ENCODE measurements around the gene ODAD4.

DNA sequence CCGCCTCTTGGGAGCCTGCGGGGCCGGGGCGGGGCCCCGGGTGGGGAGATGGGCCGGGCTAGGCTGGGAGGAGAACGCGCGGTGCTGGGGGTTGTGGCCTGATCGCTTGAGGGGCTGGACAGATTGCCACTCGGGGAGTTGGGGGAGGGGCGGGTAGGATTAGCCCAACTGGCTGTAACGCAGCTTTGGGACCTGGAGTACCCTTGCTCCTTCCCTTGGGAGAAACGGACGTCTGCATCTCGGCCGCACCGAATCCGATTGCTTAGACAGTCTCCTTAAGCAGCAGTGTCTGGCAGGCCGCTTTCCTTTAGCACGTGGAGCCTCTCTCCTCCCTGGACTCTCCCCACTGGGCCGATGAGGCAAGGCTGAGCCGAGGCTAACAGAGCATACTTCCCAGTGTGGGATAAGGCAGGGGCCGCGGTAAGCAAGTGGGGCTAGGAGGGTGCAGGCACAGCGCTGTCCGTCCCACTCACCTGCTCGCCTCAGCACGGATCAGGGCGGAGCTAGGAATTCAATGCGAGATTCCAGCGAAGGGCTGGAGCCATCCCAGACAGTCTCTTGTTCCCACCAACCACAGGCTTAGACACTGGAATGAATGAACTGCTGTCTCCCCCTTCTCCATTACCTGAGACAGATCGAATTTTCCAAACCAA, 11.1 kb upstream of the ODAD4 start:
- TF ChIP-seq CTCF (IDR thresholded peaks at IDR 0.05) (no peak), POLR2A (IDR thresholded peaks at IDR 0.05) (no peak)
